H1 (cell line): ENCODE results near the gene ARHGEF1. TPM values are rescaled to one million over a fixed set of nuclear protein-coding genes. Genes with fewer than 3 reads are reported as not detected.
"Not testable (repeated sequence)": the region's sequence is repeated elsewhere in the genome, so short reads cannot be mapped to it uniquely, and the experiment has no call there.

Source experiments
- CTCF ChIA-PET: fragments of 300-600 bp; sonication (Branson Sonifier 250); formaldehyde crosslinking; loops from one replicate; lab custom pipeline; 2021; ENCODE audit not compliant: partially characterized antibody; lab: Charles Lee
- POLR2A ChIA-PET: fragments of 300-600 bp; sonication (Branson Sonifier 250); formaldehyde crosslinking; loops from one replicate; lab custom pipeline; 2021; ENCODE audit warnings: inconsistent platforms; ENCODE audit not compliant: partially characterized antibody; lab: Charles Lee
- DNase-seq, 2 experiments: peaks; one replicate each; pipeline versions ENCODE4 v3.0.0 to v3.0.0-alpha.2; 2010 to 2022; ENCODE audit warnings: low spot score in 2 of 2, low read depth in 1 of 2, mixed read lengths in 1 of 2
- FAIRE-seq: peaks from 2 replicates; lab custom pipeline; 2011; peaks lifted over from hg19 to GRCh38; lab: Jason Lieb, UNC
- H2AFZ ChIP-seq: 2 replicates; pipeline ENCODE4 v1.8.1; 2012; ENCODE audit warnings: low read length, inconsistent platforms
- H2AK5ac ChIP-seq: 2 replicates; pipeline ENCODE4 v1.6.1; 2013; ENCODE audit warnings: low read depth, low read length
- H2BK120ac ChIP-seq: replicated peaks from 2 replicates; pipeline ENCODE3; 2013; ENCODE audit warnings: low read depth, low read length, inconsistent platforms
- H2BK12ac ChIP-seq: 2 replicates; pipeline ENCODE4 v1.6.1; 2013; ENCODE audit warnings: low read depth, low read length
- H2BK15ac ChIP-seq: 2 replicates; pipeline ENCODE4 v1.6.1; 2013; ENCODE audit warnings: low read length
- H2BK20ac ChIP-seq: 2 replicates; pipeline ENCODE4 v1.6.1; 2013; ENCODE audit warnings: low read length
- H2BK5ac ChIP-seq: 2 replicates; pipeline ENCODE4 v1.6.1; 2013; ENCODE audit warnings: low read depth, low read length
- H3K14ac ChIP-seq: 2 replicates; pipeline ENCODE4 v1.6.1; 2013; ENCODE audit warnings: inconsistent platforms; ENCODE audit not compliant: insufficient read length
- H3K18ac ChIP-seq: 2 replicates; pipeline ENCODE4 v1.6.1; 2013; ENCODE audit warnings: low read length; ENCODE audit errors: extremely low read depth
- H3K23ac ChIP-seq: 2 replicates; pipeline ENCODE4 v1.6.1; 2013; ENCODE audit warnings: inconsistent platforms; ENCODE audit not compliant: insufficient read length
- H3K23me2 ChIP-seq: 2 replicates; pipeline ENCODE4 v1.6.1; 2013; ENCODE audit warnings: low read depth, low read length
- H3K27ac ChIP-seq: 2 replicates; pipeline ENCODE4 v1.6.1; 2011; ENCODE audit warnings: low read depth, low read length, inconsistent platforms
- H3K27me3 ChIP-seq, 4 experiments: replicated peaks in 1 of 4; 1 replicate in 1 of 4; 2 replicates in 3 of 4; pipeline versions ENCODE4 v1.6.1 to v1.8.1; 2011 to 2013; ENCODE audit warnings: low read length in 3 of 4, mild to moderate bottlenecking in 3 of 4, inconsistent platforms in 2 of 4, mixed read lengths in 2 of 4, moderate library complexity in 1 of 4; ENCODE audit not compliant: control insufficient read depth in 3 of 4, insufficient read depth in 3 of 4; ENCODE audit errors: extremely low read depth in 1 of 4
- H3K36me3 ChIP-seq, 4 experiments: 2 replicates each; pipeline versions ENCODE4 v1.6.1 to v1.8.1; 2011 to 2013; ENCODE audit warnings: mild to moderate bottlenecking in 4 of 4, low read length in 3 of 4, moderate library complexity in 2 of 4, control low read depth in 1 of 4, inconsistent platforms in 1 of 4; ENCODE audit not compliant: insufficient read depth in 4 of 4, control insufficient read depth in 2 of 4
- H3K4ac ChIP-seq: replicated peaks from 2 replicates; pipeline ENCODE3; 2013; ENCODE audit warnings: low read length, low read depth, mixed read lengths, inconsistent platforms; ENCODE audit not compliant: insufficient read length
- H3K4me1 ChIP-seq, 4 experiments: replicated peaks in 1 of 4; 1 replicate in 1 of 4; 2 replicates in 3 of 4; pipeline versions ENCODE4 v1.6.1 to v1.8.1; 2011 to 2013; ENCODE audit warnings: low read length in 3 of 4, inconsistent platforms in 2 of 4, mixed read lengths in 1 of 4; ENCODE audit not compliant: insufficient read depth in 4 of 4, control insufficient read depth in 3 of 4
- H3K4me2 ChIP-seq, 2 experiments: 2 replicates each; pipeline versions ENCODE4 v1.6.1 to v1.8.1; 2011 to 2013; ENCODE audit warnings: low read depth in 2 of 2, low read length in 2 of 2, control low read depth in 1 of 2, inconsistent platforms in 1 of 2, mild to moderate bottlenecking in 1 of 2; ENCODE audit not compliant: insufficient read depth in 1 of 2
- H3K4me3 ChIP-seq, 4 experiments: fragments of 200-600, 300-600 bp in 1 of 4; sonication (generic), shearing (Covaris generic), sonication (Bioruptor Twin) in 1 of 4; 2 replicates each; pipeline versions ENCODE4 v1.5.1 to v1.8.1; 2011 to 2016; ENCODE audit warnings: low read length in 4 of 4, low read depth in 3 of 4, control low read depth in 2 of 4, inconsistent platforms in 2 of 4, mild to moderate bottlenecking in 2 of 4, mixed read lengths in 1 of 4, moderate library complexity in 1 of 4; ENCODE audit not compliant: insufficient read depth in 2 of 4; ENCODE audit errors: extremely low read depth in 1 of 4
- H3K56ac ChIP-seq: replicated peaks from 2 replicates; pipeline ENCODE3; 2013; ENCODE audit warnings: low read depth, mild to moderate bottlenecking, mixed read lengths, low read length, inconsistent platforms; ENCODE audit not compliant: insufficient read length
- H3K79me1 ChIP-seq: 2 replicates; pipeline ENCODE4 v1.6.1; 2013; ENCODE audit warnings: low read depth, low read length, control low read depth
- H3K79me2 ChIP-seq, 2 experiments: 2 replicates each; pipeline versions ENCODE4 v1.6.1 to v1.8.1; 2012 to 2013; ENCODE audit warnings: low read length in 2 of 2, mild to moderate bottlenecking in 2 of 2, inconsistent platforms in 1 of 2; ENCODE audit not compliant: insufficient read depth in 2 of 2, control insufficient read depth in 1 of 2
- H3K9ac ChIP-seq, 4 experiments: replicated peaks in 1 of 4; 1 replicate in 1 of 4; 2 replicates in 3 of 4; pipeline versions ENCODE4 v1.6.1 to v1.8.1; 2011 to 2013; ENCODE audit warnings: low read depth in 3 of 4, low read length in 3 of 4, control low read depth in 2 of 4, mild to moderate bottlenecking in 2 of 4, moderate library complexity in 2 of 4, inconsistent platforms in 1 of 4; ENCODE audit errors: extremely low read depth in 1 of 4
- H3K9me3 ChIP-seq, 2 experiments: 2 replicates each; pipeline versions ENCODE4 v1.6.1 to v1.8.1; 2012 to 2013; ENCODE audit warnings: mild to moderate bottlenecking in 2 of 2, moderate library complexity in 2 of 2, control low read depth in 1 of 2, inconsistent platforms in 1 of 2, low read depth in 1 of 2, low read length in 1 of 2, mixed read lengths in 1 of 2; ENCODE audit not compliant: insufficient read depth in 2 of 2
- H4K20me1 ChIP-seq, 2 experiments: replicated peaks in 1 of 2; 2 replicates each; pipeline versions ENCODE3 to v1.8.1; 2011 to 2013; ENCODE audit warnings: inconsistent platforms in 2 of 2, low read length in 2 of 2, mild to moderate bottlenecking in 1 of 2; ENCODE audit not compliant: insufficient read depth in 2 of 2, control insufficient read depth in 1 of 2
- H4K5ac ChIP-seq: 2 replicates; pipeline ENCODE4 v1.6.1; 2013; ENCODE audit warnings: low read length, low read depth, mixed read lengths, inconsistent platforms; ENCODE audit not compliant: insufficient read length
- H4K8ac ChIP-seq: 2 replicates; pipeline ENCODE4 v1.8.0; 2013; ENCODE audit warnings: mild to moderate bottlenecking, moderate library complexity, low read length, inconsistent platforms; ENCODE audit not compliant: insufficient read depth; ENCODE audit errors: extremely low read depth
- H4K91ac ChIP-seq: replicated peaks from 2 replicates; pipeline ENCODE3; 2013; ENCODE audit warnings: low read length, mixed read lengths, inconsistent platforms; ENCODE audit not compliant: insufficient read length
- polyA plus RNA-seq, 7 experiments: library from polyadenylated mRNA; depleted of rRNA in 3 of 7; stranded (reverse) in 5 of 7; unstranded in 2 of 7; fragments of >200 nt in 5 of 7; fragments of 200-250 nt in 2 of 7; gene quantifications; 1 replicate in 5 of 7; 2 replicates in 1 of 7; 4 replicates in 1 of 7; pipeline versions ENCODE4 v1.2.1 to v1.2.3, GENCODE V29; 2011 to 2013; ENCODE audit warnings: missing spikeins in 2 of 7, mixed read lengths in 2 of 7
- total RNA-seq: library from RNA; stranded (reverse); fragmentation: NEBNext Ultra II Directional; extraction: Animal tissue kit (Norgen Biotek cat#: 25700); gene quantifications from 2 replicates; pipeline ENCODE4 v1.2.1, GENCODE V29; 2021

The ARHGEF1 gene
- total and polyA plus RNA-seq, 2 of the 8 experiments (the other 6 are each of a cell fraction or from before 2014, with no cell fraction given) = 23.0 to 49.0 TPM

DNA sequence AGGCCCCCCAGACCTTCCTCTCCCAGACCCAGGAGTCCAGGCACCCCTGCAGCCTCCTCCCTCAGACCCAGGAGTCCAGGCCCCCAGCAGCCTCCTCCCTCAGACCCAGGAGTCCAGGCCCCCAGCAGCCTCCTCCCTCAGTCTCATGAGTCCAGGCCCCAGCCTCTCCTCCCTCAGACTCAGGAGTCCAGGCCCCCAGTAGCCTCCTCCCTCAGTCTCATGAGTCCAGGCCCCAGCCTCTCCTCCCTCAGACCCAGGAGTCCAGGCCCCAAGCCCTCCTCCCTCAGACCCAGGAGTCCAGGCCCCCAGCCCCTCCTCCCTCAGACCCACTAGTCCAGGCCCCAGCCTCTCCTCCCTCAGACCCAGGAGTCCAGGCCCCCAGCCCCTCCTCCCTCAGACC is 56.2 kb downstream of the ARHGEF1 start:
- DNase-seq, H4K20me1 ChIP-seq, H4K5ac ChIP-seq, H2BK12ac ChIP-seq, H3K79me1 ChIP-seq, H3K18ac ChIP-seq, H2AK5ac ChIP-seq, H3K4me3 ChIP-seq, H3K27ac ChIP-seq, H3K23ac ChIP-seq, FAIRE-seq, H4K91ac ChIP-seq, H3K4me1 ChIP-seq, H3K23me2 ChIP-seq, H3K4ac ChIP-seq, H3K36me3 ChIP-seq, H3K56ac ChIP-seq, H2BK20ac ChIP-seq, H4K8ac ChIP-seq, H2BK5ac ChIP-seq, H3K14ac ChIP-seq, H3K9me3 ChIP-seq, H2BK15ac ChIP-seq, H3K9ac ChIP-seq, H2BK120ac ChIP-seq, H3K79me2 ChIP-seq, H2AFZ ChIP-seq: not testable (repeated sequence)
- POLR2A ChIA-PET = interaction anchor here (1.0 to 1.5 kb wide), 4 partner anchors 10 to 69 kb away, joined by 3 to 6 read pairs (median 4); no protein-coding TSS in a partner anchor
- CTCF ChIA-PET = interaction anchor here (0.5 to 1.0 kb wide), 5 partner anchors 13 to 587 kb away, joined by 3 to 6 read pairs (median 3); no protein-coding TSS in a partner anchor
- Histone ChIP-seq H3K27me3 (peaks cover 13 to 56% (median 49%) of the 10 kb centered on the region in 4 experiments), H3K4me2 (peak overlapping the region in 1 of 2 experiments; percentile 61; a peak in 1 of 4 replicates)
